Testis (tissue), 3 donors: ENCODE results near the gene CDK16. TPM values are rescaled to one million over a fixed set of nuclear protein-coding genes. Genes with fewer than 3 reads are reported as not detected.

Experiments
- DNase-seq: peaks from one replicate; pipeline ENCODE4 v3.0.0-alpha.2; 2019
- H3K27ac ChIP-seq, 2 donors: fragments of 200-600 bp; sonication (generic); one replicate each; pipeline ENCODE4 v1.5.1; 2019
- H3K27me3 ChIP-seq: fragments of 200-600 bp; sonication (generic); one replicate; pipeline ENCODE4 v1.5.1; 2019
- H3K36me3 ChIP-seq: fragments of 200-600 bp; sonication (generic); one replicate; pipeline ENCODE4 v1.5.1; 2017; ENCODE audit warnings: low read depth; ENCODE audit errors: missing control alignments
- H3K4me1 ChIP-seq: fragments of 200-600 bp; sonication (generic); one replicate; pipeline ENCODE4 v1.5.1; 2019
- H3K4me3 ChIP-seq, 2 donors: fragments of 200-600 bp; sonication (generic); one replicate each; pipeline ENCODE4 v1.5.1; 2017 to 2019
- H3K9me3 ChIP-seq: fragments of 200-600 bp; sonication (generic); one replicate; pipeline ENCODE4 v1.5.1; 2017
- POLR2A ChIP-seq: fragments of 450-650 bp; IDR thresholded peaks from one replicate; pipeline ENCODE4 v1.6.1; 2017; ENCODE audit warnings: antibody characterized with exemption, mild to moderate bottlenecking, moderate library complexity
- WGBS, 2 donors: methylation state at CpG; one replicate each; pipeline ENCODE4 v1.1.5; 2018; 5-methylcytosine and 5-hydroxymethylcytosine counted together
- intact Hi-C: fragments of 100-400 bp; cut with DNase I; formaldehyde crosslinking; loops from one replicate; pipeline ENCODE4 v1.15.1; 2023; ENCODE audit warnings: low total_unique reads
- polyA plus RNA-seq: library from polyadenylated mRNA; stranded (reverse); fragments of 350-450 nt; fragmentation: Illumina TruSeq; extraction: RNeasy Lipid Tissue Mini Kit (QIAGEN cat#74804); gene quantifications from one replicate; pipeline ENCODE4 v1.2.3, GENCODE V29; 2014; ENCODE audit warnings: low read depth, low replicate concordance; ENCODE audit not compliant: insufficient read depth
- total RNA-seq, 2 donors: library from RNA; depleted of rRNA; stranded (reverse); fragments of >200 nt; gene quantifications; one replicate each; pipeline ENCODE4 v1.2.3, GENCODE V29; 2016
- TF ChIP-seq, protein P1 (sequence below), 3 experiments: fragments of 450-650 bp in 2 of 3; fragments of 200-600 bp in 1 of 3; sonication (generic) in 1 of 3; IDR thresholded peaks; one replicate each; pipeline ENCODE4 v1.5.1; 2016 to 2019; ENCODE audit warnings: antibody characterized with exemption in 3 of 3, mild to moderate bottlenecking in 2 of 3, moderate library complexity in 1 of 3

CDK16 gene
- total and polyA plus RNA-seq, 3 donors from 2014 or later = 122 to 245 (median 195) TPM

DNA sequence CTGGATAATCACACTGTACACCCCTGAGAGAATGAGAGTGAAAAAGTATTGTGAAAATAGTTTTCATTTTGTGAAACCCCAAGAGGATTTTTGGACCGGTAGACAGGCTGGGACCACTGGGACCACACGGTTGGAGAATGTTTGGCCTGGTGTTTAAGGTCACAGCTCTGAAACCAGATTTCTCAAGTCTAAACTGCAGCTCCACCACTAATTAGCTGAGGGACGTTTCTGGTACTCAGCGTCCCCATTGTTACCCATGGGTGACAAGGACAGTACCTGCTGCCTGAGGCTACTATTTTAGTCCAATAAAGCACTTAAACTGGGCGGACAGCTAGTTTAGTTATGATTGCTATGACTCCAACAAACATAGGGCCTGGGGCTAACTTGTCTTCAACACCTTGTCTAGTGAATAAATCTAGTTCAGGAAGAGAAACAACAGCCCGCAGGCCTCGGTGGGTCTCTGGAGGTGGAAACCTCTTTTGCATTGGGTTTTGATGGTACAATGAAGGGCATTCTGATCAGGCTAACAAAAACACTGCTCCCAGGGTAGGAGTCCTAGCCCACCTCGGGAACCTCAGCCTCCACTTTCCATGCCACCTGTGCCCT lies 13.8 kb downstream of the CDK16 start:
- intact Hi-C loops = no loop called here
- H3K27me3 ChIP-seq = no peaks in the 10 kb centered on the region
- no peaks in the 10 kb centered on the region for H3K9me3 ChIP-seq
- peak overlapping the region; percentile 97 to 99 for H3K27ac ChIP-seq
- no peaks in the 10 kb centered on the region for H3K36me3 ChIP-seq
- no peak for DNase-seq
- peaks cover 3% of the 10 kb centered on the region for H3K4me1 ChIP-seq
- TF ChIP-seq, protein P1, sequence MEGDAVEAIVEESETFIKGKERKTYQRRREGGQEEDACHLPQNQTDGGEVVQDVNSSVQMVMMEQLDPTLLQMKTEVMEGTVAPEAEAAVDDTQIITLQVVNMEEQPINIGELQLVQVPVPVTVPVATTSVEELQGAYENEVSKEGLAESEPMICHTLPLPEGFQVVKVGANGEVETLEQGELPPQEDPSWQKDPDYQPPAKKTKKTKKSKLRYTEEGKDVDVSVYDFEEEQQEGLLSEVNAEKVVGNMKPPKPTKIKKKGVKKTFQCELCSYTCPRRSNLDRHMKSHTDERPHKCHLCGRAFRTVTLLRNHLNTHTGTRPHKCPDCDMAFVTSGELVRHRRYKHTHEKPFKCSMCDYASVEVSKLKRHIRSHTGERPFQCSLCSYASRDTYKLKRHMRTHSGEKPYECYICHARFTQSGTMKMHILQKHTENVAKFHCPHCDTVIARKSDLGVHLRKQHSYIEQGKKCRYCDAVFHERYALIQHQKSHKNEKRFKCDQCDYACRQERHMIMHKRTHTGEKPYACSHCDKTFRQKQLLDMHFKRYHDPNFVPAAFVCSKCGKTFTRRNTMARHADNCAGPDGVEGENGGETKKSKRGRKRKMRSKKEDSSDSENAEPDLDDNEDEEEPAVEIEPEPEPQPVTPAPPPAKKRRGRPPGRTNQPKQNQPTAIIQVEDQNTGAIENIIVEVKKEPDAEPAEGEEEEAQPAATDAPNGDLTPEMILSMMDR (IDR thresholded peaks at IDR 0.05) = no peak
- no peak for TF ChIP-seq POLR2A
- 40 to 52% methylated on average over 4 to 8 of the region's 8 CpGs for WGBS, 2 donors
- peak overlapping the region; percentile 63 to 78 for H3K4me3 ChIP-seq

DNA sequence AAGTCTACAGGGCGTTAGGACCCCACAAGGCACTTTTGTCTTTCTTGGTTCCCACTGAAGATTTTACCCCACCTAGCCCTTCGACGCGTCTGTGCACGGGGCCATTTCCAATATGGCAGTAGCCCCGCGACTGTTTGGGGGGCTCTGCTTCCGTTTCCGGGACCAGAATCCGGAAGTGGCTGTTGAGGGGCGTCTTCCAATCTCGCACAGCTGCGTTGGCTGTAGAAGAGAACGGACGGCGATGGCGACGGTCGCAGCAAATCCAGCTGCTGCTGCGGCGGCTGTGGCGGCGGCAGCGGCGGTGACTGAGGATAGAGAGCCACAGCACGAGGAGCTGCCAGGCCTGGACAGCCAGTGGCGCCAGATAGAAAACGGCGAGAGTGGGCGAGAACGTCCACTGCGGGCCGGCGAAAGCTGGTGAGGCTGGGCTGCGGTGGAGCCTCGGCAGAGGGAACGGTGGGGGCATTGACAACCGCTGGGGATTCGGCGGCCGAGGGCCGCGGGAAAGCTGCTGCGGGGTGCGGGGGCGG lies 14.4 kb downstream of the CDK16 start, which contains the start of gene USP11:
TSS of gene USP11 (plus strand) at position 207 of the 530 bp plus-strand sequence. CDS start at position 242, 35 bp downstream.
- 0% methylated on average over 37 of the region's 46 CpGs; no CpG with 5 or more reads in 1 of the 2 donors for WGBS, 2 donors
- TF ChIP-seq, protein P1 (IDR thresholded peaks at IDR 0.05) = no peak
- no peak for TF ChIP-seq POLR2A
- H3K27me3 ChIP-seq = no peaks in the 10 kb centered on the region
- intact Hi-C loops = no loop called here
- H3K4me1 ChIP-seq = peaks cover 3% of the 10 kb centered on the region
- no peaks in the 10 kb centered on the region for H3K36me3 ChIP-seq
- no peaks in the 10 kb centered on the region for H3K9me3 ChIP-seq
- peak within 1 kb of the TSS; percentile 63 to 78 for H3K4me3 ChIP-seq
- peak within 1 kb of the TSS; percentile 97 to 99 for H3K27ac ChIP-seq
- peak; percentile 27 for DNase-seq

DNA sequence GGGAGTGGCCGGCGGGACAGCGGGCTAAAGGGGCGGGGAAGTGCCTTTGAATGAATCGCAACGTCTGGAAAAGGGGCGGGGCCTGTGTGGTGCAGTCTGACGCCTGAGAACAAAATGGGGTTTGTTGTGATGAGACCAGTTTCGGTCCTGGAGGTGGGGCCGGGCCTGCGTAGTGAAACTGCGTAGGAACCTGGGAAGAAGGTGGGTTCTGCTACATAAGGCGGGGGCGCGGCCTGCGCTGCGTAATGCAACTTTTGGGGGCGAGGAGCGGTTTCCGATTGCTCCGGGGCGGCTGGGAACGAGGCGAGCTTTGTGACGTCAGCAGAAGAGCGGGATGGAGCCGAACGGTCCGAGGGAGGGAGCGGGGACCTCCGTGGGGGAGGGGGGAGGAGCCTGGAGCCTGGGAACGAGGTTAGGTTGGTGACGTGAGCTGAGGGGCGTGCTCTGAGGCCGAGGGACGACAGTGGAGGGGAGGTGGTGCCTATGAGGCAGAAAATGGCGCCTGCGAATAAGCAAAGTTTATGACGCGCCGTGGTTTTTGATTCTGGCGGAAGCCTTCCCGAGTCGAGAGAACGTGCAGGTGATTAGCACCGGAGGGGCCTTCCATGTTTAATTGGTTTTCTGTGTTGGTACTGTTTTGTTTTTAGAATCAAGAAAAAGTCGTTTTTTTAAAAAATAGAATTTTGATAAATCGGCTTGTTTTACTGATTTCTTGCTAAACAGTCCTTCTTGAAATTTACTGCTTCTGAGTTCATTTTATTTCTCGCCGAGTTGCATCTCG lies 15.0 kb downstream of the CDK16 start:
- intact Hi-C loops = no loop called here
- no peaks in the 10 kb centered on the region for H3K9me3 ChIP-seq
- DNase-seq = peak; percentile 97
- 1% methylated on average over 18 to 50 of the region's 51 CpGs for WGBS, 2 donors
- peaks cover 3% of the 10 kb centered on the region for H3K4me1 ChIP-seq
- no peaks in the 10 kb centered on the region for H3K36me3 ChIP-seq
- H3K27me3 ChIP-seq = no peaks in the 10 kb centered on the region
- TF ChIP-seq, protein P1 (IDR thresholded peaks at IDR 0.05) = no peak
- no peak for TF ChIP-seq POLR2A
- peak overlapping the region; percentile 97 to 99 for H3K27ac ChIP-seq
- H3K4me3 ChIP-seq = peak overlapping the region; percentile 63 to 78

DNA sequence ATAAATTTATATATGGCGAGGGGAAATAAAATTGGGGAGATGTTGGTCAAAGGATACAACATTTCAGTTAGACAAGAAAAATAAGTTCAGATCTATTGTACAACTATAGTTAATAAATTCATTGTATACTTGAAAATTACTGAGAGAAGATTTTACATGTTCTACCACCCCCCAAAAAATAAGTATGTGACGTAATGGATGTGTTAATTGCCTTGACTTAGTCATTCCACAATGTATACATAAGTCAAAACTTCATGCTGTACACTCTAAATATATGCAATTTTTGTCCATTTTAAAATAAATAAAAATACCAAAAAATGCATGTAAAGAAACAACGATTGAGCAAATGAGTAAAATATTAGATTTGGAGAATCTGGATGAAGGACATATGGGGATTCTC lies 16.1 kb downstream of the CDK16 start:
- H3K27ac ChIP-seq = peak overlapping the region; percentile 24 to 97
- no peak for DNase-seq
- no peaks in the 10 kb centered on the region for H3K27me3 ChIP-seq
- H3K9me3 ChIP-seq = no peaks in the 10 kb centered on the region
- H3K4me3 ChIP-seq = peak overlapping the region; percentile 63 to 78
- 34 to 39% methylated on average over 3 of the region's 3 CpGs for WGBS, 2 donors
- intact Hi-C loops = no loop called here
- no peaks in the 10 kb centered on the region for H3K36me3 ChIP-seq
- TF ChIP-seq, protein P1 (IDR thresholded peaks at IDR 0.05) = no peak
- no peak for TF ChIP-seq POLR2A
- H3K4me1 ChIP-seq = peaks cover 3% of the 10 kb centered on the region
